AG04449 (cell line): ENCODE measurements around the gene TWIST2.

ENCODE experiments used
- CTCF ChIA-PET: fragments of 350-600 bp; formaldehyde crosslinking; extraction: SDS; loops from one replicate; lab custom pipeline; 2021; ENCODE audit warnings: antibody characterized with exemption; lab: Yijun Ruan, JAX
- POLR2A ChIA-PET: fragments of 400-600, 350-600 bp; formaldehyde crosslinking; extraction: SDS; loops from one replicate; lab custom pipeline; 2020; ENCODE audit warnings: antibody characterized with exemption, inconsistent platforms; lab: Yijun Ruan, JAX
- DNase-seq: peaks from one replicate; pipeline ENCODE4 v3.0.0-alpha.2; 2010; ENCODE audit warnings: low read depth, low spot score
- H3K4me3 ChIP-seq: 2 replicates; pipeline ENCODE4 v1.5.1; 2011; ENCODE audit warnings: low read depth, mild to moderate bottlenecking, control low read depth, low read length
- TF ChIP-seq, protein P1 (sequence below): IDR thresholded peaks from one replicate; pipeline ENCODE4 v1.5.1; 2011; ENCODE audit warnings: mild to moderate bottlenecking, moderate library complexity, low read length, control low read depth, inconsistent platforms; ENCODE audit not compliant: insufficient read depth; ENCODE audit errors: missing control alignments

The TWIST2 gene

GRCh38 chr2:238868067-238868524, 20.2 kb downstream of the TWIST2 start:
- TF ChIP-seq, protein P1, sequence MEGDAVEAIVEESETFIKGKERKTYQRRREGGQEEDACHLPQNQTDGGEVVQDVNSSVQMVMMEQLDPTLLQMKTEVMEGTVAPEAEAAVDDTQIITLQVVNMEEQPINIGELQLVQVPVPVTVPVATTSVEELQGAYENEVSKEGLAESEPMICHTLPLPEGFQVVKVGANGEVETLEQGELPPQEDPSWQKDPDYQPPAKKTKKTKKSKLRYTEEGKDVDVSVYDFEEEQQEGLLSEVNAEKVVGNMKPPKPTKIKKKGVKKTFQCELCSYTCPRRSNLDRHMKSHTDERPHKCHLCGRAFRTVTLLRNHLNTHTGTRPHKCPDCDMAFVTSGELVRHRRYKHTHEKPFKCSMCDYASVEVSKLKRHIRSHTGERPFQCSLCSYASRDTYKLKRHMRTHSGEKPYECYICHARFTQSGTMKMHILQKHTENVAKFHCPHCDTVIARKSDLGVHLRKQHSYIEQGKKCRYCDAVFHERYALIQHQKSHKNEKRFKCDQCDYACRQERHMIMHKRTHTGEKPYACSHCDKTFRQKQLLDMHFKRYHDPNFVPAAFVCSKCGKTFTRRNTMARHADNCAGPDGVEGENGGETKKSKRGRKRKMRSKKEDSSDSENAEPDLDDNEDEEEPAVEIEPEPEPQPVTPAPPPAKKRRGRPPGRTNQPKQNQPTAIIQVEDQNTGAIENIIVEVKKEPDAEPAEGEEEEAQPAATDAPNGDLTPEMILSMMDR = no peak
- DNase-seq = no peak
- CTCF ChIA-PET = interaction anchor here (1.3 kb wide), 1 partner anchor 77 kb away, joined by 3 read pairs; no protein-coding TSS in a partner anchor
- POLR2A ChIA-PET = interaction anchor here (1.8 kb wide), 1 partner anchor 20 kb away, joined by 11 read pairs; the partner anchor contains the start of gene TWIST2
- no peak overlapping the region for H3K4me3 ChIP-seq

- H3K4me3 ChIP-seq = no peak overlapping the region
- ChIA-PET CTCF (interaction anchor here (1.3 kb wide), 1 partner anchor 76 kb away, joined by 3 read pairs; no protein-coding TSS in a partner anchor), POLR2A (interaction anchor here (1.8 kb wide), 1 partner anchor 20 kb away, joined by 11 read pairs; the partner anchor contains the start of gene TWIST2)
- no peak for DNase-seq
- TF ChIP-seq, protein P1 = no peak
Observed at GRCh38 chr2:238868616-238869292, 20.9 kb downstream of the TWIST2 start.

DNA sequence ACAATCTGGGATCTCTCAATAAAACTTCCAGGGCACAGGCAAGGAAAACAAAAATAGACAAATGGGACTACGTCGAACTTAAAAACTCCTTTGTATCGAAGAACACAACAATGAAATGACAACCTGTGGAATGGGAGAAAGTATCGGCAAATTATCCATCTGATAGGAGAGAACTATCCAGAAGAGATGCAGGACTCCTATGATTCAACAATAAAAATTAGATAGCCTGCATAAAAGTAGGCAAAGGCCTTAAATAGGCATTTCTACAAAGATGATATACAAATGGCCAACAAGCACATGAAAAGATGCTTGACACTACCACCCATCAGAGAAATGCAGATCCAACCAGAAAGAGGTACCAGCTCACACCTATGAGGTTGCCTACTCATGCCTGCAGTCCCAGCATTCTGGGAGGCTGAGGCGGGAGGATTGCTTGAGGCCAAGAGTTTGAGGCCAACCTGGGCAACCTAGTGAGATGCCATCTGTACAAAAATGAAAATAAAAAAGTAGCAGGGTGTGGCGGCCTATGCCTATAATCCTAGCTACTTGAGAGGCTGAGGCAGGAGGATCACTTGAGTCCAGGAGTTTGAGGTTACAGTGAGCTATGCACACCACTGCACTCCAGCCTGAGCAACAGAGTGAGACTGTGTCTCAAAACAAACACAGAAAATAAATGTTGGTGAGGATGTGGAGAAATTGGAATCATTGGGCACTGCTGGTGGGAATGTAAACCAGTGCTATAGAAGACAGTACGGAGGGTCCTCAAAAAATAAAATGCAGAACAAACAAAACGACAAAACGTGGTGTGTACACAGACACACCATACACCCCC, 21.6 kb downstream of the TWIST2 start:
- H3K4me3 ChIP-seq = no peak overlapping the region
- TF ChIP-seq, protein P1 = no peak
- ChIA-PET CTCF (no interaction called here), POLR2A (no interaction called here)
- no peak for DNase-seq

DNA sequence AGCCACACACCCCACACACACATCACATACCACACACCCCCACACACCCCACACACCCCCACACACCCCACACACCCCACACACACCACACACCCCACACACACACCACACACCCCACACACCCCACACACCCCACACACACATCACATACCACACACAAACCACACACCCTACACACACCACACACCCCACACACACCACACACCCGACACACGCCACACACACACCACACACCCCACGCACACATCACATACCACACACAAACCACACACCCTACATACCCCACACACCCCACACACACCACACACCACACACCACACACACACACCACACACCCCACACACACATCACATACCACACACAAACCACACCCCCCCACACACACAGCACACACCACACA, 22.4 kb downstream of the TWIST2 start:
- no peak overlapping the region for H3K4me3 ChIP-seq
- TF ChIP-seq, protein P1 = no peak
- POLR2A ChIA-PET = no interaction called here

GRCh38 chr2:238872026-238872425, 24.1 kb downstream of the TWIST2 start:
- ChIA-PET CTCF (interaction anchor here (4.0 kb wide), 1 partner anchor 23 kb away, joined by 15 read pairs; no protein-coding TSS in a partner anchor), POLR2A (no interaction called here)
- DNase-seq = no peak
- TF ChIP-seq, protein P1 = no peak
- no peak overlapping the region for H3K4me3 ChIP-seq

More for the DNA sequence above, 22.4 kb downstream of the TWIST2 start:
- DNase-seq = no peak
- CTCF ChIA-PET = no interaction called here
